DMS153 treated with DMSO at 0.1 percent for 48 hours (cell line): ENCODE data around the gene MED7.

Source experiments
- DNase-seq: peaks from one replicate; lab custom pipeline; 2025; ENCODE audit not compliant: unreplicated experiment; lab: John Stamatoyannopoulos, UW

Gene MED7

GRCh38 chr5:157164521-157164920 is 21.9 kb upstream of the MED7 start:
- DNase-seq = no peak

- DNase-seq = no peak
Observed at GRCh38 chr5:157162919-157163510, 20.4 kb upstream of the MED7 start.

GRCh38 chr5:157161996-157162395 is 19.3 kb upstream of the MED7 start:
- DNase-seq = no peak

- no peak for DNase-seq
Observed at GRCh38 chr5:157160001-157160400, 17.3 kb upstream of the MED7 start.

GRCh38 chr5:157159209-157159751 is 16.6 kb upstream of the MED7 start:
- DNase-seq = no peak

GRCh38 chr5:157157293-157157891 is 14.7 kb upstream of the MED7 start:
- DNase-seq = no peak

GRCh38 chr5:157155297-157155696 is 12.6 kb upstream of the MED7 start:
- no peak for DNase-seq

GRCh38 chr5:157150995-157151394 is 8.3 kb upstream of the MED7 start:
- no peak for DNase-seq

- no peak for DNase-seq
Observed at GRCh38 chr5:157148734-157149615, 6.3 kb upstream of the MED7 start.

- DNase-seq = no peak
Observed at GRCh38 chr5:157143127-157143971, 684 bp upstream of the MED7 start.

- no peak for DNase-seq
Observed at GRCh38 chr5:157137691-157138090, 5.0 kb downstream of the MED7 start.

- DNase-seq = no peak
Observed at GRCh38 chr5:157132281-157132612, 10.4 kb downstream of the MED7 start.

- no peak for DNase-seq
Observed at GRCh38 chr5:157130925-157131324, 11.7 kb downstream of the MED7 start.

GRCh38 chr5:157121709-157122108 is 21.0 kb downstream of the MED7 start:
- DNase-seq = no peak

GRCh38 chr5:157120102-157120501 is 22.6 kb downstream of the MED7 start:
- DNase-seq = no peak

GRCh38 chr5:157116483-157116954 is 26.1 kb downstream of the MED7 start:
- DNase-seq = no peak

- no peak for DNase-seq
Observed at GRCh38 chr5:157115502-157115901, 27.2 kb downstream of the MED7 start.

- no peak for DNase-seq
Observed at GRCh38 chr5:157115012-157115411, 27.7 kb downstream of the MED7 start.

GRCh38 chr5:157113002-157113401 is 29.7 kb downstream of the MED7 start:
- DNase-seq = no peak

GRCh38 chr5:157109744-157110143 is 32.9 kb downstream of the MED7 start:
- no peak for DNase-seq

- no peak for DNase-seq
Observed at GRCh38 chr5:157108976-157109375, 33.7 kb downstream of the MED7 start, which contains the start of gene HAVCR2. HAVCR2 (minus strand) TSS chr5:157109044; CDS start chr5:157108983, 61 bp downstream.
